GM23338 (cell line): ENCODE data around the gene FOXO3.

Source experiments
- EZH2phosphoT487 ChIP-seq: fragments of 200-600 bp; sonication (generic); IDR thresholded peaks from one replicate; pipeline ENCODE4 v1.8.1; 2018; ENCODE audit warnings: antibody characterized with exemption; ENCODE audit not compliant: unreplicated experiment
- TF ChIP-seq, protein P1 (sequence below), 2 experiments: fragments of 200-600 bp in 1 of 2; sonication (generic) in 1 of 2; conservative IDR thresholded peaks; 2 replicates each; pipeline versions ENCODE4 v1.5.1 to v1.6.1; 2016 to 2017; ENCODE audit warnings: antibody characterized with exemption in 2 of 2, low read depth in 2 of 2, mild to moderate bottlenecking in 2 of 2, moderate library complexity in 1 of 2
- TF ChIP-seq, protein P2 (sequence below): IDR thresholded peaks from 2 replicates; pipeline ENCODE4 v1.6.1; 2016; ENCODE audit warnings: antibody characterized with exemption

DNA sequence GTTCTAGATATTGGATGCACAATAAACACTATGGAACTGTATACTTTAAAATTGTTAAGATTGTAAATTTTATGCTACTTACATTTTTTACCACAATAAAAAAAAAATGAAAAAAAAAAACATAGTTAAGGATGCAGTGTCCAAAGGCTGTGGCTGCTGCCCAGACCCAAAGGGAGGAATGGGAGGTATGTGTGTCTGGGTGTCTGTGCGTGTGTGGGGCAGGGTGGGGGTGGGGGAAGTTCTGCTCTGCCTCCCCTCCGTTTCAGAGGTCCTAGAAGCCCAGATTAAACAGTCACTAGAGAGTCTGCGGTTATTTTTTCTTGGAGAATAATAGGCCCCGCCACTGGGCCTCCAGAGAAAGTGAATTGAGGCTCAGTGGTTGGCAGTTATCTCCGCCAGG, 151.1 kb downstream of the FOXO3 start:
- TF ChIP-seq, protein P1, sequence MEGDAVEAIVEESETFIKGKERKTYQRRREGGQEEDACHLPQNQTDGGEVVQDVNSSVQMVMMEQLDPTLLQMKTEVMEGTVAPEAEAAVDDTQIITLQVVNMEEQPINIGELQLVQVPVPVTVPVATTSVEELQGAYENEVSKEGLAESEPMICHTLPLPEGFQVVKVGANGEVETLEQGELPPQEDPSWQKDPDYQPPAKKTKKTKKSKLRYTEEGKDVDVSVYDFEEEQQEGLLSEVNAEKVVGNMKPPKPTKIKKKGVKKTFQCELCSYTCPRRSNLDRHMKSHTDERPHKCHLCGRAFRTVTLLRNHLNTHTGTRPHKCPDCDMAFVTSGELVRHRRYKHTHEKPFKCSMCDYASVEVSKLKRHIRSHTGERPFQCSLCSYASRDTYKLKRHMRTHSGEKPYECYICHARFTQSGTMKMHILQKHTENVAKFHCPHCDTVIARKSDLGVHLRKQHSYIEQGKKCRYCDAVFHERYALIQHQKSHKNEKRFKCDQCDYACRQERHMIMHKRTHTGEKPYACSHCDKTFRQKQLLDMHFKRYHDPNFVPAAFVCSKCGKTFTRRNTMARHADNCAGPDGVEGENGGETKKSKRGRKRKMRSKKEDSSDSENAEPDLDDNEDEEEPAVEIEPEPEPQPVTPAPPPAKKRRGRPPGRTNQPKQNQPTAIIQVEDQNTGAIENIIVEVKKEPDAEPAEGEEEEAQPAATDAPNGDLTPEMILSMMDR (conservative IDR thresholded peaks at IDR 0.05; ENCODE audit: low read depth in 2 of 2): no peak
- TF ChIP-seq, protein P2, sequence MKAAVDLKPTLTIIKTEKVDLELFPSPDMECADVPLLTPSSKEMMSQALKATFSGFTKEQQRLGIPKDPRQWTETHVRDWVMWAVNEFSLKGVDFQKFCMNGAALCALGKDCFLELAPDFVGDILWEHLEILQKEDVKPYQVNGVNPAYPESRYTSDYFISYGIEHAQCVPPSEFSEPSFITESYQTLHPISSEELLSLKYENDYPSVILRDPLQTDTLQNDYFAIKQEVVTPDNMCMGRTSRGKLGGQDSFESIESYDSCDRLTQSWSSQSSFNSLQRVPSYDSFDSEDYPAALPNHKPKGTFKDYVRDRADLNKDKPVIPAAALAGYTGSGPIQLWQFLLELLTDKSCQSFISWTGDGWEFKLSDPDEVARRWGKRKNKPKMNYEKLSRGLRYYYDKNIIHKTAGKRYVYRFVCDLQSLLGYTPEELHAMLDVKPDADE: no peak
- TF ChIP-seq EZH2phosphoT487: no peak
